Memory B cell (primary cell): ENCODE data around the gene SLC18A3.
A peak's percentile ranks its signal among the peaks of the same experiment; 100 is the strongest.

Source experiments
- ATAC-seq: fragments of 150-1000 bp; cut with Tn5 transposase; 2 replicates; pipeline ENCODE4 v1.10.0; 2021; ENCODE audit warnings: low read depth, mild to moderate bottlenecking, moderate library complexity
- DNase-seq, 2 donors: peaks; one replicate each; pipeline ENCODE4 v3.0.0; 2022; ENCODE audit warnings: low spot score in 2 of 2
- H3K27ac Mint-ChIP-seq: one replicate; pipeline ENCODE4 v1.8.0; 2022; ENCODE audit warnings: mild to moderate bottlenecking, moderate library complexity, mixed read lengths
- H3K27me3 Mint-ChIP-seq: one replicate; pipeline ENCODE4 v1.8.0; 2022; ENCODE audit warnings: mixed read lengths
- H3K36me3 Mint-ChIP-seq: one replicate; pipeline ENCODE4 v1.8.0; 2022; ENCODE audit warnings: mild to moderate bottlenecking, mixed read lengths
- H3K4me1 Mint-ChIP-seq: one replicate; pipeline ENCODE4 v1.8.0; 2022; ENCODE audit warnings: mixed read lengths
- H3K4me3 Mint-ChIP-seq: one replicate; pipeline ENCODE4 v1.8.0; 2022; ENCODE audit warnings: mild to moderate bottlenecking, moderate library complexity, mixed read lengths
- H3K9me3 Mint-ChIP-seq: one replicate; pipeline ENCODE4 v1.8.0; 2022; ENCODE audit warnings: mixed read lengths

The SLC18A3 gene

DNA sequence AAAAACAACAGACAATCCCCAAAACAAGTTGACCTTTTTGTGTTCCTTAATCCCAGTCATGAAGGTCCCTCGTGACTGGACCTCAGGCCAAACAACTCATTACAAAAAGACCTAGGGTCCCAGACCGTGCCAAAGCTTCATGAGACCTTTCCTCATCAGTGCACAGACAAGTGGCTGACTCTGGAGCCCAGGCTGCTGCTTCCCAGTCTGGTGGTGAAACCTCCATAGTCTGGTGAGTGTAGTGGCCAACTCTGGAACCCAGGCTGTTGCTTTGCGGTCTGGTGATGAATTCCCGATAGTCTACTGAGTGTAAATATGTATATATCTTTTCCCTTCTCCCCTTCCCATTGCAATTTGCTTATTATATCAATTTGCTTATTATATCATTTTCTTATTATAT lies 22.1 kb upstream of the SLC18A3 start:
- H3K27me3 Mint-ChIP-seq: peaks cover 15% of the 10 kb centered on the region
- DNase-seq (no peak), ATAC-seq (no peak)
- H3K36me3 Mint-ChIP-seq: no peaks in the 10 kb centered on the region
- H3K9me3 Mint-ChIP-seq: peaks cover 11% of the 10 kb centered on the region
- H3K4me1 Mint-ChIP-seq: peaks cover under 1% of the 10 kb centered on the region
- H3K4me3 Mint-ChIP-seq: no peak overlapping the region
- H3K27ac Mint-ChIP-seq: no peak overlapping the region

- H3K4me3 Mint-ChIP-seq: no peak overlapping the region
- ATAC-seq: peak; percentile 82
Observed at GRCh38 chr10:49592726-49593563, 17.2 kb upstream of the SLC18A3 start.

GRCh38 chr10:49593564-49593875 lies 16.6 kb upstream of the SLC18A3 start:
- ATAC-seq: no peak

More at GRCh38 chr10:49592726-49593563, 17.2 kb upstream of the SLC18A3 start:
- H3K27me3 Mint-ChIP-seq: peaks cover 21% of the 10 kb centered on the region
- peaks cover 6% of the 10 kb centered on the region for H3K4me1 Mint-ChIP-seq
- H3K36me3 Mint-ChIP-seq: no peaks in the 10 kb centered on the region
- peaks cover 11% of the 10 kb centered on the region for H3K9me3 Mint-ChIP-seq
- no peak overlapping the region for H3K27ac Mint-ChIP-seq
- peak; percentile 65 for DNase-seq

DNA sequence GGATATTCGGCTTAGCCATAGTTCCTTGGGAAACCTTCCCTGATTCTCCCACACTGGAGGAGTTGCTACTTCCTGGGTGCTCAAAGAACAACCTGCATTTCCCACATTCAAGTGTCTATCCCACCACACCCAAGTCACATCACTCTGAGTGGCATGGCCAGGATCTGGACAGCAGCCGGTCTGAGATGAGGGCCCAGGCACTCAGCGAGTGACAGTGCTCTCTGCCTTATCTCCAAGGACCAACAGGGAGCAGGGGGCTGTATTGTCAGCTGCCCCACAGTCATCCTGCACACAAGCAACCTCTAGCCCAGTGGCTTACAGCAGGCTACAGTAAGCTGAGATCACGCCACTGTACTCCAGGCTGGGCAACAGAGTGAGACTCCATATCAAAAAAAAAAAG lies 16.1 kb upstream of the SLC18A3 start:
- peaks cover 6% of the 10 kb centered on the region for H3K4me1 Mint-ChIP-seq
- peaks cover 23% of the 10 kb centered on the region for H3K27me3 Mint-ChIP-seq
- H3K27ac Mint-ChIP-seq: no peak overlapping the region
- H3K4me3 Mint-ChIP-seq: no peak overlapping the region
- ATAC-seq (no peak), DNase-seq (no peak)
- peaks cover 8% of the 10 kb centered on the region for H3K9me3 Mint-ChIP-seq
- H3K36me3 Mint-ChIP-seq: no peaks in the 10 kb centered on the region

More at GRCh38 chr10:49593564-49593875, 16.6 kb upstream of the SLC18A3 start:
- H3K36me3 Mint-ChIP-seq: no peaks in the 10 kb centered on the region
- H3K27me3 Mint-ChIP-seq: peaks cover 23% of the 10 kb centered on the region
- H3K9me3 Mint-ChIP-seq: peaks cover 8% of the 10 kb centered on the region
- no peak overlapping the region for H3K4me3 Mint-ChIP-seq
- H3K27ac Mint-ChIP-seq: no peak overlapping the region
- peaks cover 6% of the 10 kb centered on the region for H3K4me1 Mint-ChIP-seq
- DNase-seq: no peak

DNA sequence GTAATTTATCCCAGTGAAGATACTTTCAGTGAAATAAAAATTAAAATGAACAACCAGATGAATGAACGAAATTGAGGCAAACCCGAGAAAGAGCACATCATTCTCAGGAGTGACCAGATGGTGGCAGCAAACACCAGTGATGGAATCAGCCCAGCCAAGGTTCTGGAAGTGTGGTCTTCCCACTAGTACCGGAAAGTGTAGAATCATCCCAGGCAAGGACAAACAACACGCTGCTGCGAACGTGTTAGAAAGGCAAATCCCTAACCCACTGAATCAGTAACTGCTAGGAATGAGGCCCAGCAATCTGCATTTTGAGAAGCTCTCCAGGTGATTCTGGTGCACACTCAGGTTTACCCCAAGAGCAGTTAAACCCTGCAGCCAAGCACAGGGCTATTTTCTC lies 15.5 kb upstream of the SLC18A3 start:
- no peak overlapping the region for H3K27ac Mint-ChIP-seq
- H3K27me3 Mint-ChIP-seq: peaks cover 26% of the 10 kb centered on the region
- peaks cover 6% of the 10 kb centered on the region for H3K4me1 Mint-ChIP-seq
- ATAC-seq (peak; percentile 34), DNase-seq (no peak)
- no peak overlapping the region for H3K4me3 Mint-ChIP-seq
- H3K9me3 Mint-ChIP-seq: peaks cover 5% of the 10 kb centered on the region
- no peaks in the 10 kb centered on the region for H3K36me3 Mint-ChIP-seq

DNA sequence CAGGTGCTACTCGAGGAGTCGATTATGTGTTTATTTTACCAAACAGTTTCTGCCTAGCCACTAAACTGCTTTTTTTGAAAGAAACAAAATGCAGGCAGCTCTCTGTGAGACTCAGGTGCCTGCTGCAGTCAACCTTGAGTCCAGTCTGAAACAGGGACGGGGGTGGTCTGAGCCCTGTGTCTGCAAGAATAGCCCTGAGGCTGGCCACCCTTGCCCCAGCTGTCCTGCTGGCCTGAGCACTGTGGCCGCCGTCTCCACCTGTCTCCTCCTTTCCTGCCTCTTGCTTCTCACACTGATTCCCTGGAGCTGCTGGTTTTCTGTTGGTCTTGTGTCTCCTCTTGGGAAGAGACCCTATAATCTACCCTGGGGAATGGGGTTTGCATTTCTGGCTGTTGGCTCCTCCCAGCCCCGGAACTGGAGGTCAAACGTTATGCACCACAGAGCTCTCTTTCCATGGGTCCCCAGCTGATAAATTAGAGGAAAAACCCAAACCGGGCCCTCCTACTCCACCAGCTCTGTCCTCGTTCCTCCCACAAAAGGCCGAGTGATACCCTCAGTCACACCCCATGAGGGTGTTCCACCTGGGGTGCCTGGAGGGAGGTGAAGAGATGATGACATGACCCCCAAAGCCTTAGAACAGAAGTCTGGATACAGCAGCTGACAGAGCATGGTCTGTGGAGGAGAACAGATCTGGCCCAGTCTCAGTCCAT lies 15.0 kb upstream of the SLC18A3 start:
- no peak for ATAC-seq
- Mint-ChIP-seq H3K4me3 (no peak overlapping the region), H3K9me3 (peaks cover 2% of the 10 kb centered on the region), H3K4me1 (peaks cover 6% of the 10 kb centered on the region), H3K36me3 (no peaks in the 10 kb centered on the region), H3K27me3 (peaks cover 26% of the 10 kb centered on the region), H3K27ac (no peak overlapping the region)
- no peak for DNase-seq

GRCh38 chr10:49595713-49596492 lies 14.2 kb upstream of the SLC18A3 start:
- Mint-ChIP-seq H3K27ac (no peak overlapping the region), H3K27me3 (peaks cover 31% of the 10 kb centered on the region), H3K4me3 (no peak overlapping the region), H3K9me3 (no peaks in the 10 kb centered on the region), H3K36me3 (no peaks in the 10 kb centered on the region), H3K4me1 (peaks cover 6% of the 10 kb centered on the region)
- ATAC-seq (no peak), DNase-seq (no peak)

DNA sequence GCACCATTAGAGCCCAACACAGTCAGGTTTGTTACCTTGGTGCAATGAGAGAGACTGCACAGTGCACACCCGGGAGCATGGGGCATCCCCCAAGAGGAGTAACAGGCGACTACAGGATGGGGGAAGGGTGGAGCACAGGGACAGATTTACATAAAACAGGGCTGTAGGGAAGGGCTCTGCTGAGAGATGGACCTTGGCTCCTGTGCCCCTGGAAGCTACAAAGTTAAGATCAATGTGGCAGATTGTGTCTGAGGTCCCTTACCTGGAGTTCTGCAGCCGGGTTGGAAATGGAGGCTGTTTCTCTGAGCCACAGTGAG lies 13.7 kb upstream of the SLC18A3 start:
- no peak for ATAC-seq
- peaks cover 30% of the 10 kb centered on the region for H3K27me3 Mint-ChIP-seq
- H3K9me3 Mint-ChIP-seq: no peaks in the 10 kb centered on the region
- H3K4me3 Mint-ChIP-seq: no peak overlapping the region
- H3K36me3 Mint-ChIP-seq: no peaks in the 10 kb centered on the region
- no peak overlapping the region for H3K27ac Mint-ChIP-seq
- no peak for DNase-seq
- H3K4me1 Mint-ChIP-seq: peaks cover 6% of the 10 kb centered on the region

GRCh38 chr10:49596836-49597235 lies 13.3 kb upstream of the SLC18A3 start:
- H3K27ac Mint-ChIP-seq: no peak overlapping the region
- DNase-seq: no peak
- no peaks in the 10 kb centered on the region for H3K9me3 Mint-ChIP-seq
- no peak for ATAC-seq
- peaks cover 27% of the 10 kb centered on the region for H3K27me3 Mint-ChIP-seq
- peaks cover 6% of the 10 kb centered on the region for H3K4me1 Mint-ChIP-seq
- H3K4me3 Mint-ChIP-seq: no peak overlapping the region
- H3K36me3 Mint-ChIP-seq: no peaks in the 10 kb centered on the region

GRCh38 chr10:49597426-49598163 lies 12.5 kb upstream of the SLC18A3 start:
- no peak for ATAC-seq
- H3K4me1 Mint-ChIP-seq: peaks cover 6% of the 10 kb centered on the region
- no peaks in the 10 kb centered on the region for H3K36me3 Mint-ChIP-seq

GRCh38 chr10:49598164-49598856 lies 11.8 kb upstream of the SLC18A3 start:
- peaks cover 2% of the 10 kb centered on the region for H3K4me1 Mint-ChIP-seq
- ATAC-seq: no peak
- no peak overlapping the region for H3K4me3 Mint-ChIP-seq
- H3K27me3 Mint-ChIP-seq: peaks cover 27% of the 10 kb centered on the region
- H3K36me3 Mint-ChIP-seq: no peaks in the 10 kb centered on the region
- no peaks in the 10 kb centered on the region for H3K9me3 Mint-ChIP-seq
- DNase-seq: no peak
- H3K27ac Mint-ChIP-seq: no peak overlapping the region

More at GRCh38 chr10:49597426-49598163, 12.5 kb upstream of the SLC18A3 start:
- H3K4me3 Mint-ChIP-seq: no peak overlapping the region
- no peak for DNase-seq
- H3K27me3 Mint-ChIP-seq: peaks cover 27% of the 10 kb centered on the region
- no peaks in the 10 kb centered on the region for H3K9me3 Mint-ChIP-seq
- no peak overlapping the region for H3K27ac Mint-ChIP-seq

DNA sequence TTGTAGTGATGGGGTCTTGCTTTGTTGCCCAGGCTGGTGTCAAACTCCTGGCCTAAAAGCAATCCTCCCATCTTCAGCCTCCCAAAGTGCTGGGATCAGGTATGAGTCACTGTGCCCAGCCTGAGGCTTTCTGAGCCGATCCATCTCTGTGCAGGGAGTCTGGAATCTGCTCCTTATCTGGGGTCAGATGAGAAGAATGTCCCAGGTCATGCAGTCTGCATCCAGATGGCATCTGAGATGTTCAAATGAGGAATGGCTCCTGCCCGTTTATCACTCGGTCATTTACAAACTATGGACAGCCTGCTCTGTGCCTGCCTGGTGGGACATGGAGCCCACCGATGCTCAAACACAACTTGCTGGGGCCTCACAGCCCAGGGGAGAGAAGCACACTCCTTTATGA lies 11.1 kb upstream of the SLC18A3 start:
- DNase-seq (no peak), ATAC-seq (no peak)
- Mint-ChIP-seq H3K4me3 (no peak overlapping the region), H3K9me3 (no peaks in the 10 kb centered on the region), H3K36me3 (no peaks in the 10 kb centered on the region), H3K27me3 (peaks cover 30% of the 10 kb centered on the region), H3K27ac (no peak overlapping the region), H3K4me1 (peaks cover 2% of the 10 kb centered on the region)

- Mint-ChIP-seq H3K27ac (no peak overlapping the region), H3K36me3 (no peaks in the 10 kb centered on the region), H3K4me1 (peaks cover 1% of the 10 kb centered on the region), H3K9me3 (no peaks in the 10 kb centered on the region), H3K4me3 (no peak overlapping the region), H3K27me3 (peaks cover 31% of the 10 kb centered on the region)
- DNase-seq (no peak), ATAC-seq (no peak)
Observed at GRCh38 chr10:49599546-49599945, 10.6 kb upstream of the SLC18A3 start.
